H1 (cell line): ENCODE data around the gene ZNF830. TPM values are rescaled to one million over a fixed set of nuclear protein-coding genes. Genes with fewer than 3 reads are reported as not detected.

ENCODE experiments used
- CTCF ChIA-PET: fragments of 300-600 bp; sonication (Branson Sonifier 250); formaldehyde crosslinking; loops from one replicate; lab custom pipeline; 2021; ENCODE audit not compliant: partially characterized antibody; lab: Charles Lee
- POLR2A ChIA-PET: fragments of 300-600 bp; sonication (Branson Sonifier 250); formaldehyde crosslinking; loops from one replicate; lab custom pipeline; 2021; ENCODE audit warnings: inconsistent platforms; ENCODE audit not compliant: partially characterized antibody; lab: Charles Lee
- DNase-seq, 2 experiments: peaks; one replicate each; pipeline versions ENCODE4 v3.0.0 to v3.0.0-alpha.2; 2010 to 2022; ENCODE audit warnings: low spot score in 2 of 2, low read depth in 1 of 2, mixed read lengths in 1 of 2
- FAIRE-seq: peaks from 2 replicates; lab custom pipeline; 2011; peaks lifted over from hg19 to GRCh38; lab: Jason Lieb, UNC
- H2AFZ ChIP-seq: 2 replicates; pipeline ENCODE4 v1.8.1; 2012; ENCODE audit warnings: low read length, inconsistent platforms
- H2AK5ac ChIP-seq: 2 replicates; pipeline ENCODE4 v1.6.1; 2013; ENCODE audit warnings: low read depth, low read length
- H2BK120ac ChIP-seq: replicated peaks from 2 replicates; pipeline ENCODE3; 2013; ENCODE audit warnings: low read depth, low read length, inconsistent platforms
- H2BK12ac ChIP-seq: 2 replicates; pipeline ENCODE4 v1.6.1; 2013; ENCODE audit warnings: low read depth, low read length
- H2BK15ac ChIP-seq: 2 replicates; pipeline ENCODE4 v1.6.1; 2013; ENCODE audit warnings: low read length
- H2BK20ac ChIP-seq: 2 replicates; pipeline ENCODE4 v1.6.1; 2013; ENCODE audit warnings: low read length
- H2BK5ac ChIP-seq: 2 replicates; pipeline ENCODE4 v1.6.1; 2013; ENCODE audit warnings: low read depth, low read length
- H3K14ac ChIP-seq: 2 replicates; pipeline ENCODE4 v1.6.1; 2013; ENCODE audit warnings: inconsistent platforms; ENCODE audit not compliant: insufficient read length
- H3K18ac ChIP-seq: 2 replicates; pipeline ENCODE4 v1.6.1; 2013; ENCODE audit warnings: low read length; ENCODE audit errors: extremely low read depth
- H3K23ac ChIP-seq: 2 replicates; pipeline ENCODE4 v1.6.1; 2013; ENCODE audit warnings: inconsistent platforms; ENCODE audit not compliant: insufficient read length
- H3K23me2 ChIP-seq: 2 replicates; pipeline ENCODE4 v1.6.1; 2013; ENCODE audit warnings: low read depth, low read length
- H3K27ac ChIP-seq: 2 replicates; pipeline ENCODE4 v1.6.1; 2011; ENCODE audit warnings: low read depth, low read length, inconsistent platforms
- H3K27me3 ChIP-seq, 4 experiments: replicated peaks in 1 of 4; 1 replicate in 1 of 4; 2 replicates in 3 of 4; pipeline versions ENCODE4 v1.6.1 to v1.8.1; 2011 to 2013; ENCODE audit warnings: low read length in 3 of 4, mild to moderate bottlenecking in 3 of 4, inconsistent platforms in 2 of 4, mixed read lengths in 2 of 4, moderate library complexity in 1 of 4; ENCODE audit not compliant: control insufficient read depth in 3 of 4, insufficient read depth in 3 of 4; ENCODE audit errors: extremely low read depth in 1 of 4
- H3K36me3 ChIP-seq, 4 experiments: 2 replicates each; pipeline versions ENCODE4 v1.6.1 to v1.8.1; 2011 to 2013; ENCODE audit warnings: mild to moderate bottlenecking in 4 of 4, low read length in 3 of 4, moderate library complexity in 2 of 4, control low read depth in 1 of 4, inconsistent platforms in 1 of 4; ENCODE audit not compliant: insufficient read depth in 4 of 4, control insufficient read depth in 2 of 4
- H3K4ac ChIP-seq: replicated peaks from 2 replicates; pipeline ENCODE3; 2013; ENCODE audit warnings: low read length, low read depth, mixed read lengths, inconsistent platforms; ENCODE audit not compliant: insufficient read length
- H3K4me1 ChIP-seq, 4 experiments: replicated peaks in 1 of 4; 1 replicate in 1 of 4; 2 replicates in 3 of 4; pipeline versions ENCODE4 v1.6.1 to v1.8.1; 2011 to 2013; ENCODE audit warnings: low read length in 3 of 4, inconsistent platforms in 2 of 4, mixed read lengths in 1 of 4; ENCODE audit not compliant: insufficient read depth in 4 of 4, control insufficient read depth in 3 of 4
- H3K4me2 ChIP-seq, 2 experiments: 2 replicates each; pipeline versions ENCODE4 v1.6.1 to v1.8.1; 2011 to 2013; ENCODE audit warnings: low read depth in 2 of 2, low read length in 2 of 2, control low read depth in 1 of 2, inconsistent platforms in 1 of 2, mild to moderate bottlenecking in 1 of 2; ENCODE audit not compliant: insufficient read depth in 1 of 2
- H3K4me3 ChIP-seq, 4 experiments: fragments of 200-600, 300-600 bp in 1 of 4; sonication (generic), shearing (Covaris generic), sonication (Bioruptor Twin) in 1 of 4; 2 replicates each; pipeline versions ENCODE4 v1.5.1 to v1.8.1; 2011 to 2016; ENCODE audit warnings: low read length in 4 of 4, low read depth in 3 of 4, control low read depth in 2 of 4, inconsistent platforms in 2 of 4, mild to moderate bottlenecking in 2 of 4, mixed read lengths in 1 of 4, moderate library complexity in 1 of 4; ENCODE audit not compliant: insufficient read depth in 2 of 4; ENCODE audit errors: extremely low read depth in 1 of 4
- H3K56ac ChIP-seq: replicated peaks from 2 replicates; pipeline ENCODE3; 2013; ENCODE audit warnings: low read depth, mild to moderate bottlenecking, mixed read lengths, low read length, inconsistent platforms; ENCODE audit not compliant: insufficient read length
- H3K79me1 ChIP-seq: 2 replicates; pipeline ENCODE4 v1.6.1; 2013; ENCODE audit warnings: low read depth, low read length, control low read depth
- H3K79me2 ChIP-seq, 2 experiments: 2 replicates each; pipeline versions ENCODE4 v1.6.1 to v1.8.1; 2012 to 2013; ENCODE audit warnings: low read length in 2 of 2, mild to moderate bottlenecking in 2 of 2, inconsistent platforms in 1 of 2; ENCODE audit not compliant: insufficient read depth in 2 of 2, control insufficient read depth in 1 of 2
- H3K9ac ChIP-seq, 4 experiments: replicated peaks in 1 of 4; 1 replicate in 1 of 4; 2 replicates in 3 of 4; pipeline versions ENCODE4 v1.6.1 to v1.8.1; 2011 to 2013; ENCODE audit warnings: low read depth in 3 of 4, low read length in 3 of 4, control low read depth in 2 of 4, mild to moderate bottlenecking in 2 of 4, moderate library complexity in 2 of 4, inconsistent platforms in 1 of 4; ENCODE audit errors: extremely low read depth in 1 of 4
- H3K9me3 ChIP-seq, 2 experiments: 2 replicates each; pipeline versions ENCODE4 v1.6.1 to v1.8.1; 2012 to 2013; ENCODE audit warnings: mild to moderate bottlenecking in 2 of 2, moderate library complexity in 2 of 2, control low read depth in 1 of 2, inconsistent platforms in 1 of 2, low read depth in 1 of 2, low read length in 1 of 2, mixed read lengths in 1 of 2; ENCODE audit not compliant: insufficient read depth in 2 of 2
- H4K20me1 ChIP-seq, 2 experiments: replicated peaks in 1 of 2; 2 replicates each; pipeline versions ENCODE3 to v1.8.1; 2011 to 2013; ENCODE audit warnings: inconsistent platforms in 2 of 2, low read length in 2 of 2, mild to moderate bottlenecking in 1 of 2; ENCODE audit not compliant: insufficient read depth in 2 of 2, control insufficient read depth in 1 of 2
- H4K5ac ChIP-seq: 2 replicates; pipeline ENCODE4 v1.6.1; 2013; ENCODE audit warnings: low read length, low read depth, mixed read lengths, inconsistent platforms; ENCODE audit not compliant: insufficient read length
- H4K8ac ChIP-seq: 2 replicates; pipeline ENCODE4 v1.8.0; 2013; ENCODE audit warnings: mild to moderate bottlenecking, moderate library complexity, low read length, inconsistent platforms; ENCODE audit not compliant: insufficient read depth; ENCODE audit errors: extremely low read depth
- H4K91ac ChIP-seq: replicated peaks from 2 replicates; pipeline ENCODE3; 2013; ENCODE audit warnings: low read length, mixed read lengths, inconsistent platforms; ENCODE audit not compliant: insufficient read length
- FOSL1 ChIP-seq: IDR thresholded peaks from 2 replicates; pipeline ENCODE4 v1.6.1; 2011; ENCODE audit warnings: mild to moderate bottlenecking, low read depth, low read length, moderate library complexity; ENCODE audit not compliant: insufficient read depth
- HDAC6 ChIP-seq: IDR thresholded peaks from one replicate; pipeline ENCODE4 v1.7.1; 2012; ENCODE audit warnings: low read depth, mild to moderate bottlenecking, inconsistent platforms, low read length, moderate library complexity
- JUN ChIP-seq: IDR thresholded peaks from 2 replicates; pipeline ENCODE4 v1.6.1; 2011; ENCODE audit warnings: low read depth, mild to moderate bottlenecking, improper control_type of control experiment, low read length
- KDM5A ChIP-seq: fragments of 200-600 bp; IDR thresholded peaks from 2 replicates; pipeline ENCODE4 v1.7.1; 2012; ENCODE audit warnings: mild to moderate bottlenecking, low read length, inconsistent platforms, mixed read lengths
- PHF8 ChIP-seq: fragments of 200-600 bp; sonication (generic); conservative IDR thresholded peaks from 2 replicates; pipeline ENCODE4 v1.7.1; 2012; ENCODE audit warnings: low read depth, mild to moderate bottlenecking, inconsistent platforms, low read length, moderate library complexity
- POU5F1 ChIP-seq: IDR thresholded peaks from 2 replicates; pipeline ENCODE4 v1.6.1; 2011; ENCODE audit warnings: low read depth, mild to moderate bottlenecking, low read length, moderate library complexity
- RNF2 ChIP-seq: fragments of 200-900, 300-1000 bp; sonication (generic); IDR thresholded peaks from 2 replicates; pipeline ENCODE4 v1.7.1; 2016; ENCODE audit warnings: borderline replicate concordance, low read depth, mild to moderate bottlenecking, antibody characterized with exemption, low read length; ENCODE audit not compliant: poor library complexity, severe bottlenecking; ENCODE audit errors: missing control alignments
- SIN3A ChIP-seq, 2 experiments: IDR thresholded peaks in 1 of 2; conservative IDR thresholded peaks in 1 of 2; 2 replicates each; pipeline ENCODE4 v1.6.1; 2011 to 2012; ENCODE audit warnings: low read length in 2 of 2, improper control_type of control experiment in 1 of 2, low read depth in 1 of 2, mild to moderate bottlenecking in 1 of 2
- SUZ12 ChIP-seq: fragments of 200-600 bp; sonication (generic); IDR thresholded peaks from 2 replicates; pipeline ENCODE4 v1.6.1; 2012; ENCODE audit warnings: mild to moderate bottlenecking, inconsistent platforms, low read length, moderate library complexity, mixed read lengths
- YY1 ChIP-seq: IDR thresholded peaks from 2 replicates; pipeline ENCODE4 v1.6.1; 2011; ENCODE audit warnings: low read depth, mild to moderate bottlenecking, low read length
- WGBS, 2 experiments: shearing (Covaris generic) in 1 of 2; methylation state at CpG; one replicate each; pipeline versions ENCODE4 v1.1.6 to v1.1.7; 2013 to 2015; ENCODE audit warnings: low lambda C conversion rate in 2 of 2, mixed read lengths in 2 of 2, inconsistent platforms in 1 of 2, low coverage in 1 of 2, missing lambda C conversion rate in 1 of 2; ENCODE audit not compliant: insufficient replicate concordance in 2 of 2, insufficient coverage in 1 of 2, insufficient read length in 1 of 2; ENCODE audit errors: extremely low coverage in 1 of 2, missing lambda C conversion rate in 1 of 2; 5-methylcytosine and 5-hydroxymethylcytosine counted together
- polyA plus RNA-seq, 7 experiments: library from polyadenylated mRNA; depleted of rRNA in 3 of 7; stranded (reverse) in 5 of 7; unstranded in 2 of 7; fragments of >200 nt in 5 of 7; fragments of 200-250 nt in 2 of 7; gene quantifications; 1 replicate in 5 of 7; 2 replicates in 1 of 7; 4 replicates in 1 of 7; pipeline versions ENCODE4 v1.2.1 to v1.2.3, GENCODE V29; 2011 to 2013; ENCODE audit warnings: missing spikeins in 2 of 7, mixed read lengths in 2 of 7
- total RNA-seq: library from RNA; stranded (reverse); fragmentation: NEBNext Ultra II Directional; extraction: Animal tissue kit (Norgen Biotek cat#: 25700); gene quantifications from 2 replicates; pipeline ENCODE4 v1.2.1, GENCODE V29; 2021
- TF ChIP-seq, protein P1 (sequence below): IDR thresholded peaks from 2 replicates; pipeline ENCODE4 v1.6.1; 2012; ENCODE audit warnings: low read length, inconsistent platforms

The ZNF830 gene
- total and polyA plus RNA-seq, 2 of the 8 experiments (the other 6 are each of a cell fraction or from before 2014, with no cell fraction given): 4.2 to 19.9 TPM

DNA sequence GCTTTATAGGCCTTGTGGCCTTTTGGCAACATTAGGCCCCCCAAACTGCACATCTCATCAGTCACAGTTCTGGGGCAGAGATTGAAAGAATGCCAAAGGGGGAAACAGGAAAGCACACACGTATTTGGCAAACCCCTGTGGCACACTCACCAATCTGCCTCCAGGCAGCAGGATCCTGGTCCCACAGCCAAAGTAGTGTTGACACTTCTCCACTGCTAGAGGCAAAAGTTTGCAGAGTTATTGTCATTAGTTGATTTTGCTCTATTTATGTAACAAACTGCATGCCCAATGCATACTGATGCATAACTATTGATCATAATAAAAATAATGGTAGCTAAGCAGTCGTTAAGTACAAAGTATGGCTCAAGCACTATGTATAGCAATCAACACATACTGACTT, 45.2 kb upstream of the ZNF830 start:
- no peak overlapping the region for H2BK20ac ChIP-seq
- no peak overlapping the region for H2BK15ac ChIP-seq
- no peak overlapping the region for H2AK5ac ChIP-seq
- H3K9me3 ChIP-seq: no peaks in the 10 kb centered on the region
- H2BK120ac ChIP-seq: no peak overlapping the region
- H3K27ac ChIP-seq: no peak overlapping the region
- H3K23me2 ChIP-seq: no peaks in the 10 kb centered on the region
- DNase-seq (no peak), FAIRE-seq (no peak)
- H3K4me2 ChIP-seq: no peak overlapping the region
- H3K79me1 ChIP-seq: no peaks in the 10 kb centered on the region
- H3K18ac ChIP-seq: no peak overlapping the region
- H3K23ac ChIP-seq: no peak overlapping the region
- H2AFZ ChIP-seq: no peak overlapping the region
- no peaks in the 10 kb centered on the region for H3K79me2 ChIP-seq
- WGBS, 2 experiments: 86% methylated on average over 2 of the region's 2 CpGs; no CpG with 5 or more reads in 1 of the 2 experiments
- H3K9ac ChIP-seq: no peak overlapping the region
- ChIA-PET POLR2A (no interaction called here), CTCF (no interaction called here)
- H4K8ac ChIP-seq: no peak overlapping the region
- peaks cover 0 to 3% (median 1%) of the 10 kb centered on the region in 4 experiments; a peak in 4 of 7 replicates for H3K4me1 ChIP-seq
- H3K4ac ChIP-seq: no peak overlapping the region
- no peaks in the 10 kb centered on the region for H3K27me3 ChIP-seq
- H3K36me3 ChIP-seq: no peaks in the 10 kb centered on the region
- no peak overlapping the region for H3K4me3 ChIP-seq
- no peak overlapping the region for H2BK5ac ChIP-seq
- no peak overlapping the region for H3K14ac ChIP-seq
- no peak overlapping the region for H4K5ac ChIP-seq
- H2BK12ac ChIP-seq: no peak overlapping the region
- no peak overlapping the region for H3K56ac ChIP-seq
- TF ChIP-seq FOSL1 (no peak), POU5F1 (no peak), YY1 (no peak), PHF8 (no peak), SIN3A (conservative IDR thresholded peaks at IDR 0.05 in 1 of 2, IDR thresholded peaks at IDR 0.05 in 1 of 2; ENCODE audit: low read depth in 1 of 2, low read length in 2 of 2) (no peak), JUN (no peak), HDAC6 (no peak), KDM5A (no peak), RNF2 (no peak), SUZ12 (no peak)
- TF ChIP-seq, protein P1, sequence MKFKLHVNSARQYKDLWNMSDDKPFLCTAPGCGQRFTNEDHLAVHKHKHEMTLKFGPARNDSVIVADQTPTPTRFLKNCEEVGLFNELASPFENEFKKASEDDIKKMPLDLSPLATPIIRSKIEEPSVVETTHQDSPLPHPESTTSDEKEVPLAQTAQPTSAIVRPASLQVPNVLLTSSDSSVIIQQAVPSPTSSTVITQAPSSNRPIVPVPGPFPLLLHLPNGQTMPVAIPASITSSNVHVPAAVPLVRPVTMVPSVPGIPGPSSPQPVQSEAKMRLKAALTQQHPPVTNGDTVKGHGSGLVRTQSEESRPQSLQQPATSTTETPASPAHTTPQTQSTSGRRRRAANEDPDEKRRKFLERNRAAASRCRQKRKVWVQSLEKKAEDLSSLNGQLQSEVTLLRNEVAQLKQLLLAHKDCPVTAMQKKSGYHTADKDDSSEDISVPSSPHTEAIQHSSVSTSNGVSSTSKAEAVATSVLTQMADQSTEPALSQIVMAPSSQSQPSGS: no peak
- H4K91ac ChIP-seq: no peak overlapping the region
- no peaks in the 10 kb centered on the region for H4K20me1 ChIP-seq
